ENCODE measurements around the gene ART3. TPM values are rescaled to one million over a fixed set of nuclear protein-coding genes. Genes with fewer than 3 reads are reported as not detected.

The ART3 gene
- total and polyA plus RNA-seq, 9 of the 15 experiments (the other 6 are each of a cell fraction or from before 2014, with no cell fraction given): 0.69 to 1.4 (median 1.1) TPM; not detected in 1

DNA sequence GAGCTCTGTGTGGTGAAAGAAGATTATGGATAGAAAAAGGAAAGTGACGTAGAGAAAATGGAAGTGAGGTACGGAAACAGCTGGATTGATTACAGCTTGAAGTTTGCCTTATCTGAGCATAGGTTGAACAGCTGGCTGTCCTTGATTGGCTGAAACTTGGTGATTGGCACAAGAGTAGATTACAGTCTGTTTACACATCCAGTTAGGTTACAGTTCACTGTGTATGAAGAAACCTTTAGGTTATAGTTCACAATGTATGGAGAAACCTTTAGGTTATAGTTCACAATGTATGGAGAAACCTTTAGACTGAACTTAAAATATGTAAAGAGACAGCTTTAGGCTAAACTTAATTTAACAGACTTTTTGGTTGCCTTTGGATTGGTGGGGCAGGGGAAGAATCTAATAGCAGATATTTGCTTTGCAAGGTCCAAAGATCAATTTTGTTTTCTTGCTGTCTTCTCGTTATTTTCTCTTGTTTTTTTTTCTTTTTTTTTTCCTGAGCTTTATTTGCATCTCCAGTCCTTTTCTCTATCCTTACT lies 15.6 kb upstream of the ART3 start (continued):
- TF ChIP-seq SIN3A (IDR thresholded peaks at IDR 0.05; ENCODE audit: borderline replicate concordance in 2 of 2, control insufficient read depth in 1 of 2, low read depth in 2 of 2, low read length in 2 of 2) (no peak), MED1 (CRISPR knock-in tag; IDR thresholded peaks at IDR 0.05; ENCODE audit: borderline replicate concordance) (no peak), ILF3 (IDR thresholded peaks at IDR 0.05; ENCODE audit: borderline replicate concordance) (no peak), SNIP1 (IDR thresholded peaks at IDR 0.05; ENCODE audit: low read depth) (no peak), ZNF121 (CRISPR knock-in tag; conservative IDR thresholded peaks at IDR 0.05) (no peak), RBM14 (IDR thresholded peaks at IDR 0.05; ENCODE audit: borderline replicate concordance, insufficient read depth, low read depth, low read length) (no peak), MEF2A (IDR thresholded peaks at IDR 0.05; ENCODE audit: control insufficient read depth, low read depth, low read length) (no peak), COPS2 (conservative IDR thresholded peaks at IDR 0.05) (no peak), TAL1 (IDR thresholded peaks at IDR 0.05) (peak; percentile 84), NR2C2 (CRISPR knock-in tag; IDR thresholded peaks at IDR 0.05) (no peak), NR2C2 (tag; IDR thresholded peaks at IDR 0.05) (peak; percentile 87)
- TF ChIP-seq, protein P1, sequence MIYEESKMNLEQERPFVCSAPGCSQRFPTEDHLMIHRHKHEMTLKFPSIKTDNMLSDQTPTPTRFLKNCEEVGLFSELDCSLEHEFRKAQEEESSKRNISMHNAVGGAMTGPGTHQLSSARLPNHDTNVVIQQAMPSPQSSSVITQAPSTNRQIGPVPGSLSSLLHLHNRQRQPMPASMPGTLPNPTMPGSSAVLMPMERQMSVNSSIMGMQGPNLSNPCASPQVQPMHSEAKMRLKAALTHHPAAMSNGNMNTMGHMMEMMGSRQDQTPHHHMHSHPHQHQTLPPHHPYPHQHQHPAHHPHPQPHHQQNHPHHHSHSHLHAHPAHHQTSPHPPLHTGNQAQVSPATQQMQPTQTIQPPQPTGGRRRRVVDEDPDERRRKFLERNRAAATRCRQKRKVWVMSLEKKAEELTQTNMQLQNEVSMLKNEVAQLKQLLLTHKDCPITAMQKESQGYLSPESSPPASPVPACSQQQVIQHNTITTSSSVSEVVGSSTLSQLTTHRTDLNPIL (CRISPR knock-in tag; IDR thresholded peaks at IDR 0.05): no peak
- TF ChIP-seq, protein P2, sequence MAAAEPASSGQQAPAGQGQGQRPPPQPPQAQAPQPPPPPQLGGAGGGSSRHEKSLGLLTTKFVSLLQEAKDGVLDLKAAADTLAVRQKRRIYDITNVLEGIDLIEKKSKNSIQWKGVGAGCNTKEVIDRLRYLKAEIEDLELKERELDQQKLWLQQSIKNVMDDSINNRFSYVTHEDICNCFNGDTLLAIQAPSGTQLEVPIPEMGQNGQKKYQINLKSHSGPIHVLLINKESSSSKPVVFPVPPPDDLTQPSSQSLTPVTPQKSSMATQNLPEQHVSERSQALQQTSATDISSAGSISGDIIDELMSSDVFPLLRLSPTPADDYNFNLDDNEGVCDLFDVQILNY (CRISPR knock-in tag; IDR thresholded peaks at IDR 0.05): no peak
- TF ChIP-seq, protein P3, sequence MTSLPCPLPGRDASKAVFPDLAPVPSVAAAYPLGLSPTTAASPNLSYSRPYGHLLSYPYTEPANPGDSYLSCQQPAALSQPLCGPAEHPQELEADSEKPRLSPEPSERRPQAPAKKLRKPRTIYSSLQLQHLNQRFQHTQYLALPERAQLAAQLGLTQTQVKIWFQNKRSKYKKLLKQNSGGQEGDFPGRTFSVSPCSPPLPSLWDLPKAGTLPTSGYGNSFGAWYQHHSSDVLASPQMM (CRISPR knock-in tag; IDR thresholded peaks at IDR 0.05): no peak
- TF ChIP-seq, protein P4, sequence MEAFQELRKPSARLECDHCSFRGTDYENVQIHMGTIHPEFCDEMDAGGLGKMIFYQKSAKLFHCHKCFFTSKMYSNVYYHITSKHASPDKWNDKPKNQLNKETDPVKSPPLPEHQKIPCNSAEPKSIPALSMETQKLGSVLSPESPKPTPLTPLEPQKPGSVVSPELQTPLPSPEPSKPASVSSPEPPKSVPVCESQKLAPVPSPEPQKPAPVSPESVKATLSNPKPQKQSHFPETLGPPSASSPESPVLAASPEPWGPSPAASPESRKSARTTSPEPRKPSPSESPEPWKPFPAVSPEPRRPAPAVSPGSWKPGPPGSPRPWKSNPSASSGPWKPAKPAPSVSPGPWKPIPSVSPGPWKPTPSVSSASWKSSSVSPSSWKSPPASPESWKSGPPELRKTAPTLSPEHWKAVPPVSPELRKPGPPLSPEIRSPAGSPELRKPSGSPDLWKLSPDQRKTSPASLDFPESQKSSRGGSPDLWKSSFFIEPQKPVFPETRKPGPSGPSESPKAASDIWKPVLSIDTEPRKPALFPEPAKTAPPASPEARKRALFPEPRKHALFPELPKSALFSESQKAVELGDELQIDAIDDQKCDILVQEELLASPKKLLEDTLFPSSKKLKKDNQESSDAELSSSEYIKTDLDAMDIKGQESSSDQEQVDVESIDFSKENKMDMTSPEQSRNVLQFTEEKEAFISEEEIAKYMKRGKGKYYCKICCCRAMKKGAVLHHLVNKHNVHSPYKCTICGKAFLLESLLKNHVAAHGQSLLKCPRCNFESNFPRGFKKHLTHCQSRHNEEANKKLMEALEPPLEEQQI (IDR thresholded peaks at IDR 0.05): peak; percentile 65; the same call in 1 of the 2 replicates
- TF ChIP-seq, protein P5, sequence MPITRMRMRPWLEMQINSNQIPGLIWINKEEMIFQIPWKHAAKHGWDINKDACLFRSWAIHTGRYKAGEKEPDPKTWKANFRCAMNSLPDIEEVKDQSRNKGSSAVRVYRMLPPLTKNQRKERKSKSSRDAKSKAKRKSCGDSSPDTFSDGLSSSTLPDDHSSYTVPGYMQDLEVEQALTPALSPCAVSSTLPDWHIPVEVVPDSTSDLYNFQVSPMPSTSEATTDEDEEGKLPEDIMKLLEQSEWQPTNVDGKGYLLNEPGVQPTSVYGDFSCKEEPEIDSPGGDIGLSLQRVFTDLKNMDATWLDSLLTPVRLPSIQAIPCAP (CRISPR knock-in tag; IDR thresholded peaks at IDR 0.05; ENCODE audit: borderline replicate concordance): no peak
